Measurements from ENCODE around the gene OR7A5.
A peak's percentile ranks its signal among the peaks of the same experiment; 100 is the strongest.
"Not testable (repeated sequence)": the region's sequence is repeated elsewhere in the genome, so short reads cannot be mapped to it uniquely, and the experiment has no call there.

The OR7A5 gene

GRCh38 chr19:14835011-14835410 is at the start of gene OR7A5, which contains the start of gene OR7C1:
OR7A5 (minus strand) TSS chr19:14835185; CDS start chr19:14828241, 6,944 bp downstream.
OR7C1 (minus strand) TSS chr19:14835185; CDS start chr19:14800136, 35,049 bp downstream.
- no peak for DNase-seq (ENCODE audit: low spot score)

GRCh38 chr19:14871619-14872230 is 36.7 kb upstream of the OR7A5 start:
- DNase-seq (ENCODE audit: low spot score), result no peak

- DNase-seq (ENCODE audit: low spot score), result no peak
Measured at GRCh38 chr19:14868497-14868896, 33.5 kb upstream of the OR7A5 start.

GRCh38 chr19:14848822-14849221 is 13.8 kb upstream of the OR7A5 start, which contains the start of gene OR7A10:
OR7A10 (minus strand) TSS chr19:14848922; CDS start chr19:14841877, 7,045 bp downstream.
- no peak for DNase-seq (ENCODE audit: low spot score)

GRCh38 chr19:14843578-14843977 is 8.6 kb upstream of the OR7A5 start:
- no peak for DNase-seq (ENCODE audit: low spot score)

- no peak for DNase-seq (ENCODE audit: low spot score)
Measured at GRCh38 chr19:14843169-14843568, 8.2 kb upstream of the OR7A5 start.

GRCh38 chr19:14840206-14840605 is 5.2 kb upstream of the OR7A5 start:
- DNase-seq (ENCODE audit: low spot score), result no peak

- no peak for DNase-seq (ENCODE audit: low spot score)
Measured at GRCh38 chr19:14837391-14837790, 2.4 kb upstream of the OR7A5 start.

GRCh38 chr19:14830702-14831101 is 4.3 kb downstream of the OR7A5 start:
- no peak for DNase-seq (ENCODE audit: low spot score)

- DNase-seq (ENCODE audit: low spot score), result no peak
Measured at GRCh38 chr19:14826006-14826405, 9.0 kb downstream of the OR7A5 start.

GRCh38 chr19:14821937-14822336 is 13.0 kb downstream of the OR7A5 start:
- DNase-seq (ENCODE audit: low spot score), result no peak

- no peak for DNase-seq (ENCODE audit: low spot score)
Measured at GRCh38 chr19:14818588-14818987, 16.4 kb downstream of the OR7A5 start.

GRCh38 chr19:14817052-14817451 is 17.9 kb downstream of the OR7A5 start:
- no peak for DNase-seq (ENCODE audit: low spot score)

- DNase-seq (ENCODE audit: low spot score), result no peak
Measured at GRCh38 chr19:14814982-14815652, 19.9 kb downstream of the OR7A5 start.

- DNase-seq (ENCODE audit: low spot score), result no peak
Measured at GRCh38 chr19:14809272-14810057, 25.5 kb downstream of the OR7A5 start.

- no peak for DNase-seq (ENCODE audit: low spot score)
Measured at GRCh38 chr19:14804765-14805164, 30.2 kb downstream of the OR7A5 start.

- DNase-seq (ENCODE audit: low spot score), result no peak
Measured at GRCh38 chr19:14798760-14799159, 36.2 kb downstream of the OR7A5 start.

GRCh38 chr19:14796021-14796420 is 39.0 kb downstream of the OR7A5 start:
- no peak for DNase-seq (ENCODE audit: low spot score)

- no peak for DNase-seq (ENCODE audit: low spot score)
Measured at GRCh38 chr19:14795078-14795721, 39.8 kb downstream of the OR7A5 start.

GRCh38 chr19:14792250-14792649 is 42.7 kb downstream of the OR7A5 start:
- DNase-seq (ENCODE audit: low spot score), result not testable (repeated sequence)

- no peak for DNase-seq (ENCODE audit: low spot score)
Measured at GRCh38 chr19:14786421-14786851, 48.5 kb downstream of the OR7A5 start.

- peak; percentile 4 for DNase-seq (ENCODE audit: low spot score)
Measured at GRCh38 chr19:14785102-14785793, 49.7 kb downstream of the OR7A5 start.
